ENCODE measurements around the gene DCLK1.

The DCLK1 gene

DNA sequence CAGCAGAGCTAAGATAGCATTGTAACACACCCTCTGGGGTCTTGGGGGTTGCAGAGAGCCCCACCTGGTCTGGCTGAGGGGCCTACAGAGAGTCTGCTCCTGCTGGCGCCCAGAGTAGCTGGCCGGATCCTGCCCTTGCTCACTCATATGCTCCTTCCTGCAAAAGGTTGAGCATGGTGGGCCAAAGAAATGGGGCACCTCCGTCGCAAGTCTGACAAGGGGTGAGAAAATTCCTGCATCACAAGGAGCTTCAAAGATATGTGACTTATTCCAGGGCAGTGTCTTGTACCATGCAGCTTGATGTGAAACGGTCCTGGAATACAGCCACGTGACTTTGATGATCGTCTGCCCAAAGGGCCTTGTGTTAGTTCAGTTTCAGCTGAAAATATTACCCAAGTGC, 218.3 kb downstream of the DCLK1 start:
- Histone ChIP-seq H3K27ac (replicated peaks) (no peak overlapping the region), H3K27me3 (ENCODE audit: insufficient read depth, poor library complexity, severe bottlenecking) (peaks cover 4% of the 10 kb centered on the region), H3K4me3 (replicated peaks; ENCODE audit: insufficient read depth, low read length) (no peak overlapping the region)
- TF ChIP-seq GABPA (IDR thresholded peaks at IDR 0.05; ENCODE audit: low read depth), result no peak
- TF ChIP-seq, protein P1, sequence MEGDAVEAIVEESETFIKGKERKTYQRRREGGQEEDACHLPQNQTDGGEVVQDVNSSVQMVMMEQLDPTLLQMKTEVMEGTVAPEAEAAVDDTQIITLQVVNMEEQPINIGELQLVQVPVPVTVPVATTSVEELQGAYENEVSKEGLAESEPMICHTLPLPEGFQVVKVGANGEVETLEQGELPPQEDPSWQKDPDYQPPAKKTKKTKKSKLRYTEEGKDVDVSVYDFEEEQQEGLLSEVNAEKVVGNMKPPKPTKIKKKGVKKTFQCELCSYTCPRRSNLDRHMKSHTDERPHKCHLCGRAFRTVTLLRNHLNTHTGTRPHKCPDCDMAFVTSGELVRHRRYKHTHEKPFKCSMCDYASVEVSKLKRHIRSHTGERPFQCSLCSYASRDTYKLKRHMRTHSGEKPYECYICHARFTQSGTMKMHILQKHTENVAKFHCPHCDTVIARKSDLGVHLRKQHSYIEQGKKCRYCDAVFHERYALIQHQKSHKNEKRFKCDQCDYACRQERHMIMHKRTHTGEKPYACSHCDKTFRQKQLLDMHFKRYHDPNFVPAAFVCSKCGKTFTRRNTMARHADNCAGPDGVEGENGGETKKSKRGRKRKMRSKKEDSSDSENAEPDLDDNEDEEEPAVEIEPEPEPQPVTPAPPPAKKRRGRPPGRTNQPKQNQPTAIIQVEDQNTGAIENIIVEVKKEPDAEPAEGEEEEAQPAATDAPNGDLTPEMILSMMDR (IDR thresholded peaks at IDR 0.05; ENCODE audit: insufficient read depth, low read length), result no peak
- TF ChIP-seq SPI1 (IDR thresholded peaks at IDR 0.05; ENCODE audit: borderline replicate concordance, low read depth), result no peak
- TF ChIP-seq, protein P2, sequence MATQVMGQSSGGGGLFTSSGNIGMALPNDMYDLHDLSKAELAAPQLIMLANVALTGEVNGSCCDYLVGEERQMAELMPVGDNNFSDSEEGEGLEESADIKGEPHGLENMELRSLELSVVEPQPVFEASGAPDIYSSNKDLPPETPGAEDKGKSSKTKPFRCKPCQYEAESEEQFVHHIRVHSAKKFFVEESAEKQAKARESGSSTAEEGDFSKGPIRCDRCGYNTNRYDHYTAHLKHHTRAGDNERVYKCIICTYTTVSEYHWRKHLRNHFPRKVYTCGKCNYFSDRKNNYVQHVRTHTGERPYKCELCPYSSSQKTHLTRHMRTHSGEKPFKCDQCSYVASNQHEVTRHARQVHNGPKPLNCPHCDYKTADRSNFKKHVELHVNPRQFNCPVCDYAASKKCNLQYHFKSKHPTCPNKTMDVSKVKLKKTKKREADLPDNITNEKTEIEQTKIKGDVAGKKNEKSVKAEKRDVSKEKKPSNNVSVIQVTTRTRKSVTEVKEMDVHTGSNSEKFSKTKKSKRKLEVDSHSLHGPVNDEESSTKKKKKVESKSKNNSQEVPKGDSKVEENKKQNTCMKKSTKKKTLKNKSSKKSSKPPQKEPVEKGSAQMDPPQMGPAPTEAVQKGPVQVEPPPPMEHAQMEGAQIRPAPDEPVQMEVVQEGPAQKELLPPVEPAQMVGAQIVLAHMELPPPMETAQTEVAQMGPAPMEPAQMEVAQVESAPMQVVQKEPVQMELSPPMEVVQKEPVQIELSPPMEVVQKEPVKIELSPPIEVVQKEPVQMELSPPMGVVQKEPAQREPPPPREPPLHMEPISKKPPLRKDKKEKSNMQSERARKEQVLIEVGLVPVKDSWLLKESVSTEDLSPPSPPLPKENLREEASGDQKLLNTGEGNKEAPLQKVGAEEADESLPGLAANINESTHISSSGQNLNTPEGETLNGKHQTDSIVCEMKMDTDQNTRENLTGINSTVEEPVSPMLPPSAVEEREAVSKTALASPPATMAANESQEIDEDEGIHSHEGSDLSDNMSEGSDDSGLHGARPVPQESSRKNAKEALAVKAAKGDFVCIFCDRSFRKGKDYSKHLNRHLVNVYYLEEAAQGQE (IDR thresholded peaks at IDR 0.05; ENCODE audit: insufficient replicate concordance, low read depth), result no peak
- TF ChIP-seq POLR2AphosphoS5 (IDR thresholded peaks at IDR 0.05; ENCODE audit: low read depth), result no peak
- no peak for DNase-seq (ENCODE audit: low read depth in 1 of 2, low spot score in 1 of 2)

DNA sequence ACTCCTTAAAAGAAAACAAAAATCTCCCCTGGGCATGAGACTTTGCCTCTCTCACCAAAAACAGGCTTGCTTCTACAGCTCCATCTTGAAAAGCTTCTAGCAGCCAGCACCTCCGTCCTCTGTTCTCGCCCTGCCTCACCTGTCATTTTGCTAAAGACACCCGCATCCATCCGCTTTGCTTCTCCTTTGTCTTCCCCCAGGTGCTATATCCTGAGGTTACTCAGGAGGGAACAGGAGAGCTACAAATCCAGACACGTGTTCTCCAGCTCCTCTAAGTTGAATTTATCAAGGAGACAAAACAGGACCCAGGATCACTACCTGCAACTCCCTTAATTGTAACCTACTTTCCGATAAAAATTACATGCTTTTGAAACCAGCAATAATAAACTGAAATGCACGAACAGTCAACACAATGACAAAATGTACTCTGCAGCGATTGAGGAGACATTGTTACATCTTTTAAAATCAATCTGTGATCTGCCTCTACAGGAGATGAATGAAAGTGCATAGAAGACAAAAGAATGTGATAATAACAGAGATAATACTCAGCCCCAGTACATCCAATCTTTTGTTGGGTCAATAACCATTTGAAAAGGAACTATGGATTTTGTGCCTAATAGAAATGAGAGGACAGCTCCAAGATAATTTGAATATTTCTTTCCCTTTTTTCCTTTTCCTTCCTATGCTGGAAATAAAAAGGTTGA, 221.2 kb downstream of the DCLK1 start:
- Histone ChIP-seq H3K4me3 (replicated peaks; ENCODE audit: insufficient read depth, low read length) (no peak overlapping the region), H3K27me3 (ENCODE audit: insufficient read depth, poor library complexity, severe bottlenecking) (peaks cover 4% of the 10 kb centered on the region), H3K27ac (replicated peaks) (no peak overlapping the region)
- no peak for TF ChIP-seq GABPA (IDR thresholded peaks at IDR 0.05; ENCODE audit: low read depth)
- TF ChIP-seq, protein P1 (IDR thresholded peaks at IDR 0.05; ENCODE audit: insufficient read depth, low read length), result no peak
- TF ChIP-seq, protein P2 (IDR thresholded peaks at IDR 0.05; ENCODE audit: insufficient replicate concordance, low read depth), result no peak
- no peak for TF ChIP-seq POLR2AphosphoS5 (IDR thresholded peaks at IDR 0.05; ENCODE audit: low read depth)
- TF ChIP-seq SPI1 (IDR thresholded peaks at IDR 0.05; ENCODE audit: borderline replicate concordance, low read depth), result no peak
- no peak for DNase-seq (ENCODE audit: low read depth in 1 of 2, low spot score in 1 of 2)

DNA sequence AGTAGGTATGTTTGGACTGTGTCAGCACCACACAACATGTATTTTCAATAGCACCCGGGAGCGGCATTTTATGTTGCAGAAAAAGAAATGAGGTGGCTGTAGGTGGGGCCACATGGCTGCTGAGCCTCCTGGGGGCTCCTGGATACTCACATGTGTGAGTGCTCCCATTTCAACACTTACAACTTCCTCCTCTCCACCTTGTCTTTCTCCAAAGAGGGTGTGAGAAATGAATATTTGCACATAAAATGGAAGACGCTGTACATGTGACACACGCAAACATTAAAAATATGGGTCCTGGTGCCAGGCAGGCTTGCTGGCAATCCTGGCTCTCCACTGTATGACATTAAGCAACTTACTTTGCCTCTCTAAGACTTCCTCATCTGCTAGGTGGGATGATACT, 222.1 kb downstream of the DCLK1 start:
- Histone ChIP-seq H3K27ac (replicated peaks) (no peak overlapping the region), H3K4me3 (replicated peaks; ENCODE audit: insufficient read depth, low read length) (no peak overlapping the region), H3K27me3 (ENCODE audit: insufficient read depth, poor library complexity, severe bottlenecking) (peaks cover 4% of the 10 kb centered on the region)
- no peak for DNase-seq (ENCODE audit: low read depth in 1 of 2, low spot score in 1 of 2)
- TF ChIP-seq GABPA (IDR thresholded peaks at IDR 0.05; ENCODE audit: low read depth), result no peak
- no peak for TF ChIP-seq POLR2AphosphoS5 (IDR thresholded peaks at IDR 0.05; ENCODE audit: low read depth)

DNA sequence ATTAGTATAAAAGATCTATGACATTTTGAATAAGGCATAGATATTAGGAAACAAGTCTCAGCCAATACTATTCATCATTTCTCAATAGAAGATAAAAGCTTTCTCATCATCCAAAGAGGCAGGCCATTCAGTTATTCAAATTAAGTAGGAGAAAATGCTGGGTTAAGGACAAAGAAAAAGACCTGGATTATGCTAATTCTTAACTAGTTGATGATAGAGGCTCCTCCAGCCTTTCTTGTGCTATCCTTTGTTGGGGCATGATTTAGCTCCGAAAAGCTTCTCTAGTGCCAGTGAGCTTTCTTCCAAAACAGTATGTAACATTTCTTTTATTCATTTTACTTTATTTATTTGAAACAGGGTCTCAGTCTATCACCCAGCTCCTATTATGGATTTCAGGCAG, 223.0 kb downstream of the DCLK1 start:
- Histone ChIP-seq H3K27me3 (ENCODE audit: insufficient read depth, poor library complexity, severe bottlenecking) (peaks cover under 1% of the 10 kb centered on the region), H3K4me3 (replicated peaks; ENCODE audit: insufficient read depth, low read length) (no peak overlapping the region), H3K27ac (replicated peaks) (no peak overlapping the region)
- no peak for DNase-seq (ENCODE audit: low read depth in 1 of 2, low spot score in 1 of 2)
- TF ChIP-seq SPI1 (IDR thresholded peaks at IDR 0.05; ENCODE audit: borderline replicate concordance, low read depth) (no peak), GABPA (IDR thresholded peaks at IDR 0.05; ENCODE audit: low read depth) (no peak), POLR2AphosphoS5 (IDR thresholded peaks at IDR 0.05; ENCODE audit: low read depth) (no peak)
- TF ChIP-seq, protein P2 (IDR thresholded peaks at IDR 0.05; ENCODE audit: insufficient replicate concordance, low read depth), result no peak
- TF ChIP-seq, protein P1 (IDR thresholded peaks at IDR 0.05; ENCODE audit: insufficient read depth, low read length), result no peak
